GM23338 (cell line): ENCODE measurements around the gene FLRT2. TPM values are rescaled to one million over a fixed set of nuclear protein-coding genes. Genes with fewer than 3 reads are reported as not detected.

Experiments used
- ATAC-seq: fragments of 200-7000 bp; cut with Tn5 transposase; 3 replicates; pipeline ENCODE4 v1.9.1; 2020
- DNase-seq: peaks from one replicate; pipeline ENCODE4 v3.0.0-alpha.2; 2015; ENCODE audit warnings: low spot score
- H2AFZ ChIP-seq: fragments of 200-600 bp; sonication (generic); 2 replicates; pipeline ENCODE4 v1.8.0; 2016; ENCODE audit warnings: antibody characterized with exemption, mild to moderate bottlenecking, moderate library complexity
- H3F3A ChIP-seq: fragments of 200-600 bp; sonication (generic); replicated peaks from 2 replicates; pipeline ENCODE4 v1.8.0; 2017; ENCODE audit warnings: antibody characterized with exemption, mixed run types, low read depth
- H3K27ac ChIP-seq: fragments of 200-600 bp; sonication (generic); 2 replicates; pipeline ENCODE4 v1.6.1; 2016; ENCODE audit warnings: low read depth
- H3K27me3 ChIP-seq: fragments of 200-600 bp; sonication (generic); 2 replicates; pipeline ENCODE4 v1.8.0; 2016; ENCODE audit warnings: mild to moderate bottlenecking, mixed run types, moderate library complexity; ENCODE audit not compliant: insufficient read depth
- H3K36me3 ChIP-seq: fragments of 200-600 bp; sonication (generic); 2 replicates; pipeline ENCODE4 v1.8.0; 2016; ENCODE audit warnings: mild to moderate bottlenecking; ENCODE audit not compliant: insufficient read depth
- H3K4me1 ChIP-seq: fragments of 200-600 bp; sonication (generic); 2 replicates; pipeline ENCODE4 v1.8.0; 2016; ENCODE audit warnings: mild to moderate bottlenecking, moderate library complexity; ENCODE audit not compliant: insufficient read depth
- H3K4me2 ChIP-seq: fragments of 200-600 bp; sonication (generic); 2 replicates; pipeline ENCODE4 v1.7.1; 2017; ENCODE audit warnings: mixed run types
- H3K4me3 ChIP-seq: fragments of 200-600 bp; sonication (generic); 2 replicates; pipeline ENCODE4 v1.6.1; 2016; ENCODE audit warnings: mixed run types
- H3K79me2 ChIP-seq: fragments of 200-600 bp; sonication (generic); replicated peaks from 2 replicates; pipeline ENCODE4 v1.8.0; 2017; ENCODE audit warnings: mild to moderate bottlenecking; ENCODE audit not compliant: insufficient read depth
- H3K9me2 ChIP-seq: fragments of 200-600 bp; sonication (generic); 2 replicates; pipeline ENCODE4 v1.8.0; 2017; ENCODE audit not compliant: insufficient read depth
- H4K20me1 ChIP-seq: fragments of 200-600 bp; sonication (generic); replicated peaks from 2 replicates; pipeline ENCODE4 v1.8.0; 2017; ENCODE audit warnings: mild to moderate bottlenecking; ENCODE audit not compliant: insufficient read depth
- H3K27ac Mint-ChIP-seq: 2 replicates; pipeline ENCODE4 v1.8.0; 2020; ENCODE audit warnings: inconsistent platforms, mild to moderate bottlenecking, moderate library complexity, mixed read lengths
- H3K27me3 Mint-ChIP-seq: 3 replicates; pipeline ENCODE4 v1.8.0; 2022; ENCODE audit warnings: low read depth, mild to moderate bottlenecking, moderate library complexity, mixed read lengths, inconsistent platforms; ENCODE audit not compliant: insufficient read depth, poor library complexity
- H3K36me3 Mint-ChIP-seq: 3 replicates; pipeline ENCODE4 v1.8.0; 2021; ENCODE audit warnings: low read depth, mild to moderate bottlenecking, inconsistent platforms, moderate library complexity, mixed read lengths
- H3K4me1 Mint-ChIP-seq: 3 replicates; pipeline ENCODE4 v1.8.0; 2020; ENCODE audit warnings: mild to moderate bottlenecking, inconsistent platforms, mixed read lengths
- H3K4me3 Mint-ChIP-seq: 3 replicates; pipeline ENCODE4 v1.8.0; 2021; ENCODE audit warnings: moderate library complexity, mild to moderate bottlenecking, inconsistent platforms, mixed read lengths
- H3K9me3 Mint-ChIP-seq: 3 replicates; pipeline ENCODE4 v1.8.0; 2020; ENCODE audit warnings: moderate library complexity, mild to moderate bottlenecking, inconsistent platforms, mixed read lengths
- CREB1 ChIP-seq: fragments of 250-450 bp; sonication (Bioruptor Pico); IDR thresholded peaks from 2 replicates; pipeline ENCODE4 v1.5.0; 2020; ENCODE audit warnings: low read depth, mild to moderate bottlenecking, moderate library complexity
- EZH2 ChIP-seq: fragments of 200-600 bp; sonication (generic); IDR thresholded peaks from one replicate; pipeline ENCODE4 v1.8.0; 2017; ENCODE audit warnings: antibody characterized with exemption, mild to moderate bottlenecking, low read depth; ENCODE audit not compliant: unreplicated experiment
- EZH2phosphoT487 ChIP-seq: fragments of 200-600 bp; sonication (generic); IDR thresholded peaks from one replicate; pipeline ENCODE4 v1.8.1; 2018; ENCODE audit warnings: antibody characterized with exemption; ENCODE audit not compliant: unreplicated experiment
- JUNB ChIP-seq: IDR thresholded peaks from one replicate; pipeline ENCODE4 v1.6.1; 2016; ENCODE audit warnings: antibody characterized with exemption; ENCODE audit not compliant: unreplicated experiment
- NANOG ChIP-seq: IDR thresholded peaks from 2 replicates; pipeline ENCODE4 v1.6.1; 2016; ENCODE audit warnings: antibody characterized with exemption, borderline replicate concordance
- POLR2AphosphoS5 ChIP-seq: IDR thresholded peaks from 2 replicates; pipeline ENCODE4 v1.6.1; 2016; ENCODE audit warnings: antibody characterized with exemption, low read depth
- STAT1 ChIP-seq: IDR thresholded peaks from one replicate; pipeline ENCODE4 v1.6.1; 2016; ENCODE audit warnings: antibody characterized with exemption; ENCODE audit not compliant: unreplicated experiment
- ZNF114 ChIP-seq: fragments of 250-450 bp; sonication (Bioruptor Pico); IDR thresholded peaks from 2 replicates; pipeline ENCODE4 v1.5.0; 2020; ENCODE audit warnings: mild to moderate bottlenecking, moderate library complexity
- ZNF331 ChIP-seq: fragments of 250-450 bp; sonication (Bioruptor Pico); IDR thresholded peaks from 2 replicates; pipeline ENCODE4 v1.5.0; 2020; ENCODE audit warnings: low read depth, mild to moderate bottlenecking, moderate library complexity
- polyA plus RNA-seq: library from polyadenylated mRNA; unstranded; fragments of >200 nt; fragmentation: Nextera tagmentation; extraction: Ambion mirVana; gene quantifications from 2 replicates; pipeline ENCODE4 v1.2.1, GENCODE V29; 2016
- total RNA-seq: library from RNA; depleted of rRNA; stranded (reverse); fragments of >200 nt; shearing (Covaris generic); gene quantifications from 2 replicates; pipeline ENCODE4 v1.2.3, GENCODE V29; 2014
- TF ChIP-seq, protein P1 (sequence below), 2 experiments: fragments of 200-600 bp in 1 of 2; sonication (generic) in 1 of 2; conservative IDR thresholded peaks; 2 replicates each; pipeline versions ENCODE4 v1.5.1 to v1.6.1; 2016 to 2017; ENCODE audit warnings: antibody characterized with exemption in 2 of 2, low read depth in 2 of 2, mild to moderate bottlenecking in 2 of 2, moderate library complexity in 1 of 2
- TF ChIP-seq, protein P2 (sequence below): IDR thresholded peaks from one replicate; pipeline ENCODE4 v1.6.1; 2018; ENCODE audit warnings: antibody characterized with exemption; ENCODE audit not compliant: unreplicated experiment
- TF ChIP-seq, protein P3 (sequence below): IDR thresholded peaks from 2 replicates; pipeline ENCODE4 v1.6.1; 2016; ENCODE audit warnings: antibody characterized with exemption
- TF ChIP-seq, protein P4 (sequence below): fragments of 250-450 bp; sonication (Bioruptor Pico); IDR thresholded peaks from 2 replicates; pipeline ENCODE4 v1.5.0; 2020; ENCODE audit warnings: mild to moderate bottlenecking, moderate library complexity

The FLRT2 gene
- total and polyA plus RNA-seq, 2 experiments from 2014 or later, result 4.3 to 7.4 TPM

DNA sequence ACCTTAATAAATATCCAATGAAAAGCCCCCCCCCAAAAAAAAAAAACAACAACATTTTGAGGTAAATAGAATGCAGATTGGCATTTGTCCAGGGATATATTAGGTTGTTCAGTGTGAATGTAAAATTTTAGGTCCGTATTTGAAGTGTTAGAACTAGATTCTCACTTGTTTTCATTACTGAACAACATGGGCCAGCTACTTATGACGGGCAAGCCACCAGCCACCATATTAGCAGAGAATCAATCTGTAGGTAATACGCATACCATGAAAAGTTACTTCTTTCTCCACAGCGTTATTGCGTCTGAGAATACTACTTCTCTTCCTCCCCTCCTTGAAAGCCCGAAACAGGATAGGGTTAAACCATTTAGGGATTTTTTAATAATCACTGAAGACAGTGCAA, 5.4 kb downstream of the FLRT2 start:
- ATAC-seq (no peak), DNase-seq (no peak)
- H3K9me2 ChIP-seq, result no peaks in the 10 kb centered on the region
- H3K4me3 Mint-ChIP-seq, result peak overlapping the region; percentile 75
- H3K79me2 ChIP-seq, result peaks cover 34% of the 10 kb centered on the region
- H3K36me3 Mint-ChIP-seq, result no peaks in the 10 kb centered on the region
- no peak overlapping the region for H2AFZ ChIP-seq
- no peak overlapping the region for H3K27ac ChIP-seq
- H3K4me2 ChIP-seq, result peak overlapping the region; percentile 98
- no peaks in the 10 kb centered on the region for H4K20me1 ChIP-seq
- peaks cover 52% of the 10 kb centered on the region for H3K27me3 Mint-ChIP-seq
- H3K36me3 ChIP-seq, result no peaks in the 10 kb centered on the region
- peak overlapping the region; percentile 83 for H3K4me3 ChIP-seq
- no peaks in the 10 kb centered on the region; the same call in 2 of the 3 replicates for H3K9me3 Mint-ChIP-seq
- no peak overlapping the region for H3K27ac Mint-ChIP-seq
- peaks cover 3% of the 10 kb centered on the region; the same call in 1 of the 2 replicates for H3F3A ChIP-seq
- TF ChIP-seq, protein P1, sequence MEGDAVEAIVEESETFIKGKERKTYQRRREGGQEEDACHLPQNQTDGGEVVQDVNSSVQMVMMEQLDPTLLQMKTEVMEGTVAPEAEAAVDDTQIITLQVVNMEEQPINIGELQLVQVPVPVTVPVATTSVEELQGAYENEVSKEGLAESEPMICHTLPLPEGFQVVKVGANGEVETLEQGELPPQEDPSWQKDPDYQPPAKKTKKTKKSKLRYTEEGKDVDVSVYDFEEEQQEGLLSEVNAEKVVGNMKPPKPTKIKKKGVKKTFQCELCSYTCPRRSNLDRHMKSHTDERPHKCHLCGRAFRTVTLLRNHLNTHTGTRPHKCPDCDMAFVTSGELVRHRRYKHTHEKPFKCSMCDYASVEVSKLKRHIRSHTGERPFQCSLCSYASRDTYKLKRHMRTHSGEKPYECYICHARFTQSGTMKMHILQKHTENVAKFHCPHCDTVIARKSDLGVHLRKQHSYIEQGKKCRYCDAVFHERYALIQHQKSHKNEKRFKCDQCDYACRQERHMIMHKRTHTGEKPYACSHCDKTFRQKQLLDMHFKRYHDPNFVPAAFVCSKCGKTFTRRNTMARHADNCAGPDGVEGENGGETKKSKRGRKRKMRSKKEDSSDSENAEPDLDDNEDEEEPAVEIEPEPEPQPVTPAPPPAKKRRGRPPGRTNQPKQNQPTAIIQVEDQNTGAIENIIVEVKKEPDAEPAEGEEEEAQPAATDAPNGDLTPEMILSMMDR (conservative IDR thresholded peaks at IDR 0.05; ENCODE audit: low read depth in 2 of 2), result no peak
- TF ChIP-seq NANOG, result no peak
- TF ChIP-seq, protein P2, sequence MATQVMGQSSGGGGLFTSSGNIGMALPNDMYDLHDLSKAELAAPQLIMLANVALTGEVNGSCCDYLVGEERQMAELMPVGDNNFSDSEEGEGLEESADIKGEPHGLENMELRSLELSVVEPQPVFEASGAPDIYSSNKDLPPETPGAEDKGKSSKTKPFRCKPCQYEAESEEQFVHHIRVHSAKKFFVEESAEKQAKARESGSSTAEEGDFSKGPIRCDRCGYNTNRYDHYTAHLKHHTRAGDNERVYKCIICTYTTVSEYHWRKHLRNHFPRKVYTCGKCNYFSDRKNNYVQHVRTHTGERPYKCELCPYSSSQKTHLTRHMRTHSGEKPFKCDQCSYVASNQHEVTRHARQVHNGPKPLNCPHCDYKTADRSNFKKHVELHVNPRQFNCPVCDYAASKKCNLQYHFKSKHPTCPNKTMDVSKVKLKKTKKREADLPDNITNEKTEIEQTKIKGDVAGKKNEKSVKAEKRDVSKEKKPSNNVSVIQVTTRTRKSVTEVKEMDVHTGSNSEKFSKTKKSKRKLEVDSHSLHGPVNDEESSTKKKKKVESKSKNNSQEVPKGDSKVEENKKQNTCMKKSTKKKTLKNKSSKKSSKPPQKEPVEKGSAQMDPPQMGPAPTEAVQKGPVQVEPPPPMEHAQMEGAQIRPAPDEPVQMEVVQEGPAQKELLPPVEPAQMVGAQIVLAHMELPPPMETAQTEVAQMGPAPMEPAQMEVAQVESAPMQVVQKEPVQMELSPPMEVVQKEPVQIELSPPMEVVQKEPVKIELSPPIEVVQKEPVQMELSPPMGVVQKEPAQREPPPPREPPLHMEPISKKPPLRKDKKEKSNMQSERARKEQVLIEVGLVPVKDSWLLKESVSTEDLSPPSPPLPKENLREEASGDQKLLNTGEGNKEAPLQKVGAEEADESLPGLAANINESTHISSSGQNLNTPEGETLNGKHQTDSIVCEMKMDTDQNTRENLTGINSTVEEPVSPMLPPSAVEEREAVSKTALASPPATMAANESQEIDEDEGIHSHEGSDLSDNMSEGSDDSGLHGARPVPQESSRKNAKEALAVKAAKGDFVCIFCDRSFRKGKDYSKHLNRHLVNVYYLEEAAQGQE, result no peak
- TF ChIP-seq ZNF331, result no peak
- no peak for TF ChIP-seq STAT1
- TF ChIP-seq POLR2AphosphoS5, result no peak
- TF ChIP-seq, protein P3, sequence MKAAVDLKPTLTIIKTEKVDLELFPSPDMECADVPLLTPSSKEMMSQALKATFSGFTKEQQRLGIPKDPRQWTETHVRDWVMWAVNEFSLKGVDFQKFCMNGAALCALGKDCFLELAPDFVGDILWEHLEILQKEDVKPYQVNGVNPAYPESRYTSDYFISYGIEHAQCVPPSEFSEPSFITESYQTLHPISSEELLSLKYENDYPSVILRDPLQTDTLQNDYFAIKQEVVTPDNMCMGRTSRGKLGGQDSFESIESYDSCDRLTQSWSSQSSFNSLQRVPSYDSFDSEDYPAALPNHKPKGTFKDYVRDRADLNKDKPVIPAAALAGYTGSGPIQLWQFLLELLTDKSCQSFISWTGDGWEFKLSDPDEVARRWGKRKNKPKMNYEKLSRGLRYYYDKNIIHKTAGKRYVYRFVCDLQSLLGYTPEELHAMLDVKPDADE, result no peak
- no peak for TF ChIP-seq ZNF114 (CRISPR knock-in tag)
- no peak for TF ChIP-seq EZH2
- TF ChIP-seq, protein P4, sequence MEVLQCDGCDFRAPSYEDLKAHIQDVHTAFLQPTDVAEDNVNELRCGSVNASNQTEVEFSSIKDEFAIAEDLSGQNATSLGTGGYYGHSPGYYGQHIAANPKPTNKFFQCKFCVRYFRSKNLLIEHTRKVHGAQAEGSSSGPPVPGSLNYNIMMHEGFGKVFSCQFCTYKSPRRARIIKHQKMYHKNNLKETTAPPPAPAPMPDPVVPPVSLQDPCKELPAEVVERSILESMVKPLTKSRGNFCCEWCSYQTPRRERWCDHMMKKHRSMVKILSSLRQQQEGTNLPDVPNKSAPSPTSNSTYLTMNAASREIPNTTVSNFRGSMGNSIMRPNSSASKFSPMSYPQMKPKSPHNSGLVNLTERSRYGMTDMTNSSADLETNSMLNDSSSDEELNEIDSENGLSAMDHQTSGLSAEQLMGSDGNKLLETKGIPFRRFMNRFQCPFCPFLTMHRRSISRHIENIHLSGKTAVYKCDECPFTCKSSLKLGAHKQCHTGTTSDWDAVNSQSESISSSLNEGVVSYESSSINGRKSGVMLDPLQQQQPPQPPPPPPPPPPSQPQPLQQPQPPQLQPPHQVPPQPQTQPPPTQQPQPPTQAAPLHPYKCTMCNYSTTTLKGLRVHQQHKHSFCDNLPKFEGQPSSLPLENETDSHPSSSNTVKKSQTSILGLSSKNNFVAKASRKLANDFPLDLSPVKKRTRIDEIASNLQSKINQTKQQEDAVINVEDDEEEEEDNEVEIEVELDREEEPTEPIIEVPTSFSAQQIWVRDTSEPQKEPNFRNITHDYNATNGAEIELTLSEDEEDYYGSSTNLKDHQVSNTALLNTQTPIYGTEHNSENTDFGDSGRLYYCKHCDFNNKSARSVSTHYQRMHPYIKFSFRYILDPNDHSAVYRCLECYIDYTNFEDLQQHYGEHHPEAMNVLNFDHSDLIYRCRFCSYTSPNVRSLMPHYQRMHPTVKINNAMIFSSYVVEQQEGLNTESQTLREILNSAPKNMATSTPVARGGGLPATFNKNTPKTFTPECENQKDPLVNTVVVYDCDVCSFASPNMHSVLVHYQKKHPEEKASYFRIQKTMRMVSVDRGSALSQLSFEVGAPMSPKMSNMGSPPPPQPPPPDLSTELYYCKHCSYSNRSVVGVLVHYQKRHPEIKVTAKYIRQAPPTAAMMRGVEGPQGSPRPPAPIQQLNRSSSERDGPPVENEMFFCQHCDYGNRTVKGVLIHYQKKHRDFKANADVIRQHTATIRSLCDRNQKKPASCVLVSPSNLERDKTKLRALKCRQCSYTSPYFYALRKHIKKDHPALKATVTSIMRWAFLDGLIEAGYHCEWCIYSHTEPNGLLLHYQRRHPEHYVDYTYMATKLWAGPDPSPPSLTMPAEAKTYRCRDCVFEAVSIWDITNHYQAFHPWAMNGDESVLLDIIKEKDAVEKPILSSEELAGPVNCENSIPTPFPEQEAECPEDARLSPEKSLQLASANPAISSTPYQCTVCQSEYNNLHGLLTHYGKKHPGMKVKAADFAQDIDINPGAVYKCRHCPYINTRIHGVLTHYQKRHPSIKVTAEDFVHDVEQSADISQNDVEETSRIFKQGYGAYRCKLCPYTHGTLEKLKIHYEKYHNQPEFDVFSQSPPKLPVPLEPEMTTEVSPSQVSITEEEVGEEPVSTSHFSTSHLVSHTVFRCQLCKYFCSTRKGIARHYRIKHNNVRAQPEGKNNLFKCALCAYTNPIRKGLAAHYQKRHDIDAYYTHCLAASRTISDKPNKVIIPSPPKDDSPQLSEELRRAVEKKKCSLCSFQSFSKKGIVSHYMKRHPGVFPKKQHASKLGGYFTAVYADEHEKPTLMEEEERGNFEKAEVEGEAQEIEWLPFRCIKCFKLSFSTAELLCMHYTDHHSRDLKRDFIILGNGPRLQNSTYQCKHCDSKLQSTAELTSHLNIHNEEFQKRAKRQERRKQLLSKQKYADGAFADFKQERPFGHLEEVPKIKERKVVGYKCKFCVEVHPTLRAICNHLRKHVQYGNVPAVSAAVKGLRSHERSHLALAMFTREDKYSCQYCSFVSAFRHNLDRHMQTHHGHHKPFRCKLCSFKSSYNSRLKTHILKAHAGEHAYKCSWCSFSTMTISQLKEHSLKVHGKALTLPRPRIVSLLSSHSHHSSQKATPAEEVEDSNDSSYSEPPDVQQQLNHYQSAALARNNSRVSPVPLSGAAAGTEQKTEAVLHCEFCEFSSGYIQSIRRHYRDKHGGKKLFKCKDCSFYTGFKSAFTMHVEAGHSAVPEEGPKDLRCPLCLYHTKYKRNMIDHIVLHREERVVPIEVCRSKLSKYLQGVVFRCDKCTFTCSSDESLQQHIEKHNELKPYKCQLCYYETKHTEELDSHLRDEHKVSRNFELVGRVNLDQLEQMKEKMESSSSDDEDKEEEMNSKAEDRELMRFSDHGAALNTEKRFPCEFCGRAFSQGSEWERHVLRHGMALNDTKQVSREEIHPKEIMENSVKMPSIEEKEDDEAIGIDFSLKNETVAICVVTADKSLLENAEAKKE (CRISPR knock-in tag), result no peak
- no peak for TF ChIP-seq JUNB
- no peak for TF ChIP-seq EZH2phosphoT487
- TF ChIP-seq CREB1 (CRISPR knock-in tag), result no peak
- peaks cover 50% of the 10 kb centered on the region for H3K4me1 ChIP-seq
- H3K27me3 ChIP-seq, result peaks cover 53% of the 10 kb centered on the region
- peaks cover 62% of the 10 kb centered on the region for H3K4me1 Mint-ChIP-seq
